HEK293 (cell line): ENCODE results near the gene PPP4R4.

Experiments used
- CTCF ChIA-PET: fragments of 350-600 bp; formaldehyde crosslinking; extraction: SDS; loops from one replicate; lab custom pipeline; 2021; ENCODE audit warnings: antibody characterized with exemption; lab: Yijun Ruan, JAX
- POLR2A ChIA-PET: fragments of 300-600 bp; formaldehyde crosslinking; extraction: SDS; loops from one replicate; lab custom pipeline; 2020; ENCODE audit warnings: antibody characterized with exemption, inconsistent platforms; lab: Yijun Ruan, JAX
- H3K27ac ChIP-seq: fragments of 200-500 bp; sonication (Bioruptor generic); 2 replicates; pipeline ENCODE4 v1.5.1; 2014; ENCODE audit warnings: low read depth, low read length, control low read depth, inconsistent platforms; ENCODE audit errors: extremely low read depth
- H3K36me3 ChIP-seq, 2 experiments: fragments of 200-500 bp in 1 of 2; sonication (Bioruptor generic) in 1 of 2; 1 replicate in 1 of 2; 2 replicates in 1 of 2; pipeline ENCODE4 v1.5.1; 2014 to 2017; ENCODE audit warnings: inconsistent platforms in 2 of 2, low read length in 2 of 2; ENCODE audit not compliant: control insufficient read depth in 2 of 2, insufficient read depth in 1 of 2
- H3K4me1 ChIP-seq: fragments of 200-500 bp; sonication (Bioruptor generic); 2 replicates; pipeline ENCODE4 v1.5.1; 2014; ENCODE audit warnings: mild to moderate bottlenecking, low read length, inconsistent platforms; ENCODE audit not compliant: control insufficient read depth, insufficient read depth
- H3K4me3 ChIP-seq: 2 replicates; pipeline ENCODE4 v1.5.1; 2011; ENCODE audit warnings: low read depth, mild to moderate bottlenecking, control low read depth, low read length, moderate library complexity
- H3K9me3 ChIP-seq: fragments of 200-500 bp; sonication (Bioruptor generic); 2 replicates; pipeline ENCODE4 v1.5.1; 2014; ENCODE audit warnings: low read depth, low read length, inconsistent platforms; ENCODE audit not compliant: control insufficient read depth, insufficient read depth
- FEZF1 ChIP-seq: fragments of 450-650 bp; formaldehyde crosslinking; IDR thresholded peaks from 2 replicates; pipeline ENCODE4 v1.5.1; 2016; ENCODE audit warnings: missing biosample characterization, missing genetic modification characterization
- KLF10 ChIP-seq: fragments of 450-650 bp; IDR thresholded peaks from 2 replicates; pipeline ENCODE4 v1.5.1; 2018; ENCODE audit warnings: missing biosample characterization, mild to moderate bottlenecking, missing genetic modification characterization
- KLF7 ChIP-seq: fragments of 450-650 bp; formaldehyde crosslinking; IDR thresholded peaks from 2 replicates; pipeline ENCODE4 v1.5.1; 2016; ENCODE audit warnings: missing biosample characterization, missing genetic modification characterization, borderline replicate concordance
- REPIN1 ChIP-seq: fragments of 450-650 bp; formaldehyde crosslinking; IDR thresholded peaks from 2 replicates; pipeline ENCODE4 v1.5.1; 2017; ENCODE audit warnings: missing biosample characterization, missing genetic modification characterization, low read depth
- SP3 ChIP-seq: fragments of 450-650 bp; formaldehyde crosslinking; IDR thresholded peaks from 2 replicates; pipeline ENCODE4 v1.5.1; 2016; ENCODE audit warnings: missing biosample characterization, missing genetic modification characterization
- TRIM28 ChIP-seq: IDR thresholded peaks from 2 replicates; pipeline ENCODE4 v1.6.1; 2011; ENCODE audit warnings: low read length, control low read depth, borderline replicate concordance
- ZBTB48 ChIP-seq: fragments of 450-650 bp; formaldehyde crosslinking; IDR thresholded peaks from 2 replicates; pipeline ENCODE4 v1.5.1; 2016; ENCODE audit warnings: missing biosample characterization, missing genetic modification characterization
- ZBTB7A ChIP-seq: fragments of 450-650 bp; formaldehyde crosslinking; IDR thresholded peaks from 2 replicates; pipeline ENCODE4 v1.5.1; 2016; ENCODE audit warnings: low read depth, missing biosample characterization, missing genetic modification characterization
- ZNF114 ChIP-seq: fragments of 450-650 bp; formaldehyde crosslinking; IDR thresholded peaks from 2 replicates; pipeline ENCODE4 v1.5.0; 2017; ENCODE audit warnings: missing biosample characterization, missing genetic modification characterization
- ZNF266 ChIP-seq: fragments of 450-650 bp; formaldehyde crosslinking; IDR thresholded peaks from 2 replicates; pipeline ENCODE4 v1.5.1; 2016; ENCODE audit warnings: missing biosample characterization, missing genetic modification characterization, low read depth
- ZNF311 ChIP-seq: fragments of 450-650 bp; formaldehyde crosslinking; IDR thresholded peaks from 2 replicates; pipeline ENCODE4 v1.5.1; 2017; ENCODE audit warnings: missing biosample characterization, missing genetic modification characterization, borderline replicate concordance
- ZNF416 ChIP-seq: fragments of 450-650 bp; formaldehyde crosslinking; IDR thresholded peaks from 2 replicates; pipeline ENCODE4 v1.5.1; 2016; ENCODE audit warnings: missing biosample characterization, missing genetic modification characterization
- ZNF433 ChIP-seq: fragments of 450-650 bp; formaldehyde crosslinking; IDR thresholded peaks from 2 replicates; pipeline ENCODE4 v1.5.1; 2016; ENCODE audit warnings: missing biosample characterization, missing genetic modification characterization, low read depth
- ZNF558 ChIP-seq: fragments of 450-650 bp; formaldehyde crosslinking; IDR thresholded peaks from 2 replicates; pipeline ENCODE4 v1.5.1; 2016; ENCODE audit warnings: missing biosample characterization, missing genetic modification characterization
- ZNF610 ChIP-seq: fragments of 450-650 bp; formaldehyde crosslinking; IDR thresholded peaks from 2 replicates; pipeline ENCODE4 v1.5.1; 2016; ENCODE audit warnings: missing biosample characterization, missing genetic modification characterization, borderline replicate concordance
- TF ChIP-seq, protein P1 (sequence below): fragments of 450-650 bp; formaldehyde crosslinking; IDR thresholded peaks from 2 replicates; pipeline ENCODE4 v1.5.1; 2017; ENCODE audit warnings: missing biosample characterization, missing genetic modification characterization
- TF ChIP-seq, protein P2 (sequence below): fragments of 450-650 bp; formaldehyde crosslinking; IDR thresholded peaks from 2 replicates; pipeline ENCODE4 v1.5.1; 2017; ENCODE audit warnings: missing biosample characterization, missing genetic modification characterization
- TF ChIP-seq, protein P3 (sequence below): fragments of 450-650 bp; formaldehyde crosslinking; IDR thresholded peaks from 2 replicates; pipeline ENCODE4; 2016; ENCODE audit warnings: missing biosample characterization, missing genetic modification characterization
- TF ChIP-seq, protein P4 (sequence below): fragments of 450-650 bp; formaldehyde crosslinking; IDR thresholded peaks from 2 replicates; pipeline ENCODE4 v1.5.1; 2016; ENCODE audit warnings: missing biosample characterization, missing genetic modification characterization
- TF ChIP-seq, protein P5 (sequence below): fragments of 450-650 bp; formaldehyde crosslinking; IDR thresholded peaks from 2 replicates; pipeline ENCODE4 v1.5.1; 2017; ENCODE audit warnings: missing biosample characterization, missing genetic modification characterization
- TF ChIP-seq, protein P6 (sequence below): fragments of 450-650 bp; formaldehyde crosslinking; IDR thresholded peaks from 2 replicates; pipeline ENCODE4 v1.5.1; 2016; ENCODE audit warnings: missing biosample characterization, missing genetic modification characterization
- TF ChIP-seq, protein P7 (sequence below): fragments of 450-650 bp; formaldehyde crosslinking; IDR thresholded peaks from 2 replicates; pipeline ENCODE4 v1.5.0; 2017; ENCODE audit warnings: missing biosample characterization, missing genetic modification characterization, borderline replicate concordance

PPP4R4 gene

DNA sequence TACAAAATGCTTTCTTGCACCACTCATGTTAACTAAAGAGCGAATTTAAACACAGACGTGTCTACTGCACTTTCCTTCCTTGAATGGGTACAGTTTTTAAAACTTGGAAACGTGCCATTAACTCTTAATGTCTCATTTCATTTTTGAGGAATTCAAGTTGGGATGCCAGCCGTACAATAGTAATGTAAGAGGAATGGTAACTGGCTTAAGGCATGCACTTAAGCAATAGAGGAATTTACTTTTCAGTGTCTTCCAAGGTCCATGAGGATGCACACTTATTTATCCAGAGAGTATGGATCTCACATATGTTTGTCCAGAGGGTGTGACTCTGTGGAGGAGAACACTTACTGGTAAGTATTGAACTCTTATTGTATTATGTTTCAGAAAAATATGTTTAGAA lies 52.9 kb downstream of the PPP4R4 start (continued):
- TF ChIP-seq, protein P1, sequence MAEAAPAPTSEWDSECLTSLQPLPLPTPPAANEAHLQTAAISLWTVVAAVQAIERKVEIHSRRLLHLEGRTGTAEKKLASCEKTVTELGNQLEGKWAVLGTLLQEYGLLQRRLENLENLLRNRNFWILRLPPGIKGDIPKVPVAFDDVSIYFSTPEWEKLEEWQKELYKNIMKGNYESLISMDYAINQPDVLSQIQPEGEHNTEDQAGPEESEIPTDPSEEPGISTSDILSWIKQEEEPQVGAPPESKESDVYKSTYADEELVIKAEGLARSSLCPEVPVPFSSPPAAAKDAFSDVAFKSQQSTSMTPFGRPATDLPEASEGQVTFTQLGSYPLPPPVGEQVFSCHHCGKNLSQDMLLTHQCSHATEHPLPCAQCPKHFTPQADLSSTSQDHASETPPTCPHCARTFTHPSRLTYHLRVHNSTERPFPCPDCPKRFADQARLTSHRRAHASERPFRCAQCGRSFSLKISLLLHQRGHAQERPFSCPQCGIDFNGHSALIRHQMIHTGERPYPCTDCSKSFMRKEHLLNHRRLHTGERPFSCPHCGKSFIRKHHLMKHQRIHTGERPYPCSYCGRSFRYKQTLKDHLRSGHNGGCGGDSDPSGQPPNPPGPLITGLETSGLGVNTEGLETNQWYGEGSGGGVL (tag by site-specific recombination): no peak
- TF ChIP-seq KLF10 (tag by site-specific recombination): no peak
- TF ChIP-seq REPIN1 (tag by site-specific recombination): no peak
- TF ChIP-seq ZNF114 (tag by site-specific recombination): no peak
- TF ChIP-seq, protein P2, sequence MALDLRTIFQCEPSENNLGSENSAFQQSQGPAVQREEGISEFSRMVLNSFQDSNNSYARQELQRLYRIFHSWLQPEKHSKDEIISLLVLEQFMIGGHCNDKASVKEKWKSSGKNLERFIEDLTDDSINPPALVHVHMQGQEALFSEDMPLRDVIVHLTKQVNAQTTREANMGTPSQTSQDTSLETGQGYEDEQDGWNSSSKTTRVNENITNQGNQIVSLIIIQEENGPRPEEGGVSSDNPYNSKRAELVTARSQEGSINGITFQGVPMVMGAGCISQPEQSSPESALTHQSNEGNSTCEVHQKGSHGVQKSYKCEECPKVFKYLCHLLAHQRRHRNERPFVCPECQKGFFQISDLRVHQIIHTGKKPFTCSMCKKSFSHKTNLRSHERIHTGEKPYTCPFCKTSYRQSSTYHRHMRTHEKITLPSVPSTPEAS (tag by site-specific recombination): no peak
- TF ChIP-seq SP3 (tag by site-specific recombination): no peak
- no peak for TF ChIP-seq ZNF558 (tag by site-specific recombination)

DNA sequence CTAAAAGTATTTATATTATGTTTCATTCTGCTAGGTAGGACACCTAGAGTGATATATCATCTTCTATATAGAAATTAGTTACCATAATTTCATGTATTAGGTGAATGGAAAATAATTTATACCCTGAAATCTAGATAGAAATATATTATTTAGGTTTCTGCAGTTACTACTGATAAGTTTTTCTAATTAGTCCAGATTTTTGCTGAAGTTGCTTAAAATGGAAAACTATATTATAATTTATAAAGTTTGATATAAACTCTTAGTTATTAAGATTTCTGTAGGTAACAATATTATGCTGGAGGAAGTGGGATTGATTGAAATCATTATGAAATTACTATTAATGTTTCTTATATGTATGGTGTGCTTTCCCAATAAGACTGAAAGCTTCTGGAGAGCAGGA lies 62.9 kb downstream of the PPP4R4 start:
- H3K27ac ChIP-seq: no peak overlapping the region
- CTCF ChIA-PET: no interaction called here
- POLR2A ChIA-PET: no interaction called here
- no peak overlapping the region for H3K4me3 ChIP-seq
- H3K36me3 ChIP-seq: peaks cover 0 to 4% of the 10 kb centered on the region in 2 experiments; a peak in 2 of 3 replicates
- H3K4me1 ChIP-seq: no peaks in the 10 kb centered on the region
- no peaks in the 10 kb centered on the region for H3K9me3 ChIP-seq
- no peak for TF ChIP-seq ZBTB7A (tag by site-specific recombination)
- TF ChIP-seq ZNF610 (tag by site-specific recombination): no peak
- no peak for TF ChIP-seq TRIM28
- TF ChIP-seq, protein P3, sequence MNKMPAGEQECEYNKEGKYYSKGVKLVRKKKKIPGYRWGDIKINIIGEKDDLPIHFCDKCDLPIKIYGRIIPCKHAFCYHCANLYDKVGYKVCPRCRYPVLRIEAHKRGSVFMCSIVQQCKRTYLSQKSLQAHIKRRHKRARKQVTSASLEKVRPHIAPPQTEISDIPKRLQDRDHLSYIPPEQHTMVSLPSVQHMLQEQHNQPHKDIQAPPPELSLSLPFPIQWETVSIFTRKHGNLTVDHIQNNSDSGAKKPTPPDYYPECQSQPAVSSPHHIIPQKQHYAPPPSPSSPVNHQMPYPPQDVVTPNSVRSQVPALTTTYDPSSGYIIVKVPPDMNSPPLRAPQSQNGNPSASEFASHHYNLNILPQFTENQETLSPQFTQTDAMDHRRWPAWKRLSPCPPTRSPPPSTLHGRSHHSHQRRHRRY (tag by site-specific recombination): no peak
- TF ChIP-seq, protein P4, sequence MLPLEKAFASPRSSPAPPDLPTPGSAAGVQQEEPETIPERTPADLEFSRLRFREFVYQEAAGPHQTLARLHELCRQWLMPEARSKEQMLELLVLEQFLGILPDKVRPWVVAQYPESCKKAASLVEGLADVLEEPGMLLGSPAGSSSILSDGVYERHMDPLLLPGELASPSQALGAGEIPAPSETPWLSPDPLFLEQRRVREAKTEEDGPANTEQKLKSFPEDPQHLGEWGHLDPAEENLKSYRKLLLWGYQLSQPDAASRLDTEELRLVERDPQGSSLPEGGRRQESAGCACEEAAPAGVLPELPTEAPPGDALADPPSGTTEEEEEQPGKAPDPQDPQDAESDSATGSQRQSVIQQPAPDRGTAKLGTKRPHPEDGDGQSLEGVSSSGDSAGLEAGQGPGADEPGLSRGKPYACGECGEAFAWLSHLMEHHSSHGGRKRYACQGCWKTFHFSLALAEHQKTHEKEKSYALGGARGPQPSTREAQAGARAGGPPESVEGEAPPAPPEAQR: no peak
- no peak for TF ChIP-seq KLF7
- TF ChIP-seq ZNF416: no peak
- no peak for TF ChIP-seq ZNF266
- TF ChIP-seq, protein P5, sequence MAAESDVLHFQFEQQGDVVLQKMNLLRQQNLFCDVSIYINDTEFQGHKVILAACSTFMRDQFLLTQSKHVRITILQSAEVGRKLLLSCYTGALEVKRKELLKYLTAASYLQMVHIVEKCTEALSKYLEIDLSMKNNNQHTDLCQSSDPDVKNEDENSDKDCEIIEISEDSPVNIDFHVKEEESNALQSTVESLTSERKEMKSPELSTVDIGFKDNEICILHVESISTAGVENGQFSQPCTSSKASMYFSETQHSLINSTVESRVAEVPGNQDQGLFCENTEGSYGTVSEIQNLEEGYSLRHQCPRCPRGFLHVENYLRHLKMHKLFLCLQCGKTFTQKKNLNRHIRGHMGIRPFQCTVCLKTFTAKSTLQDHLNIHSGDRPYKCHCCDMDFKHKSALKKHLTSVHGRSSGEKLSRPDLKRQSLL (tag by site-specific recombination): no peak
- no peak for TF ChIP-seq ZBTB48 (tag by site-specific recombination)
- TF ChIP-seq, protein P2 (tag by site-specific recombination): no peak
- no peak for TF ChIP-seq FEZF1 (tag by site-specific recombination)
- TF ChIP-seq, protein P6, sequence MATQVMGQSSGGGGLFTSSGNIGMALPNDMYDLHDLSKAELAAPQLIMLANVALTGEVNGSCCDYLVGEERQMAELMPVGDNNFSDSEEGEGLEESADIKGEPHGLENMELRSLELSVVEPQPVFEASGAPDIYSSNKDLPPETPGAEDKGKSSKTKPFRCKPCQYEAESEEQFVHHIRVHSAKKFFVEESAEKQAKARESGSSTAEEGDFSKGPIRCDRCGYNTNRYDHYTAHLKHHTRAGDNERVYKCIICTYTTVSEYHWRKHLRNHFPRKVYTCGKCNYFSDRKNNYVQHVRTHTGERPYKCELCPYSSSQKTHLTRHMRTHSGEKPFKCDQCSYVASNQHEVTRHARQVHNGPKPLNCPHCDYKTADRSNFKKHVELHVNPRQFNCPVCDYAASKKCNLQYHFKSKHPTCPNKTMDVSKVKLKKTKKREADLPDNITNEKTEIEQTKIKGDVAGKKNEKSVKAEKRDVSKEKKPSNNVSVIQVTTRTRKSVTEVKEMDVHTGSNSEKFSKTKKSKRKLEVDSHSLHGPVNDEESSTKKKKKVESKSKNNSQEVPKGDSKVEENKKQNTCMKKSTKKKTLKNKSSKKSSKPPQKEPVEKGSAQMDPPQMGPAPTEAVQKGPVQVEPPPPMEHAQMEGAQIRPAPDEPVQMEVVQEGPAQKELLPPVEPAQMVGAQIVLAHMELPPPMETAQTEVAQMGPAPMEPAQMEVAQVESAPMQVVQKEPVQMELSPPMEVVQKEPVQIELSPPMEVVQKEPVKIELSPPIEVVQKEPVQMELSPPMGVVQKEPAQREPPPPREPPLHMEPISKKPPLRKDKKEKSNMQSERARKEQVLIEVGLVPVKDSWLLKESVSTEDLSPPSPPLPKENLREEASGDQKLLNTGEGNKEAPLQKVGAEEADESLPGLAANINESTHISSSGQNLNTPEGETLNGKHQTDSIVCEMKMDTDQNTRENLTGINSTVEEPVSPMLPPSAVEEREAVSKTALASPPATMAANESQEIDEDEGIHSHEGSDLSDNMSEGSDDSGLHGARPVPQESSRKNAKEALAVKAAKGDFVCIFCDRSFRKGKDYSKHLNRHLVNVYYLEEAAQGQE: no peak
- no peak for TF ChIP-seq ZNF311 (tag by site-specific recombination)
- TF ChIP-seq ZNF433 (tag by site-specific recombination): no peak
- TF ChIP-seq, protein P7, sequence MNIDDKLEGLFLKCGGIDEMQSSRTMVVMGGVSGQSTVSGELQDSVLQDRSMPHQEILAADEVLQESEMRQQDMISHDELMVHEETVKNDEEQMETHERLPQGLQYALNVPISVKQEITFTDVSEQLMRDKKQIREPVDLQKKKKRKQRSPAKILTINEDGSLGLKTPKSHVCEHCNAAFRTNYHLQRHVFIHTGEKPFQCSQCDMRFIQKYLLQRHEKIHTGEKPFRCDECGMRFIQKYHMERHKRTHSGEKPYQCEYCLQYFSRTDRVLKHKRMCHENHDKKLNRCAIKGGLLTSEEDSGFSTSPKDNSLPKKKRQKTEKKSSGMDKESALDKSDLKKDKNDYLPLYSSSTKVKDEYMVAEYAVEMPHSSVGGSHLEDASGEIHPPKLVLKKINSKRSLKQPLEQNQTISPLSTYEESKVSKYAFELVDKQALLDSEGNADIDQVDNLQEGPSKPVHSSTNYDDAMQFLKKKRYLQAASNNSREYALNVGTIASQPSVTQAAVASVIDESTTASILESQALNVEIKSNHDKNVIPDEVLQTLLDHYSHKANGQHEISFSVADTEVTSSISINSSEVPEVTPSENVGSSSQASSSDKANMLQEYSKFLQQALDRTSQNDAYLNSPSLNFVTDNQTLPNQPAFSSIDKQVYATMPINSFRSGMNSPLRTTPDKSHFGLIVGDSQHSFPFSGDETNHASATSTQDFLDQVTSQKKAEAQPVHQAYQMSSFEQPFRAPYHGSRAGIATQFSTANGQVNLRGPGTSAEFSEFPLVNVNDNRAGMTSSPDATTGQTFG (tag by site-specific recombination): no peak
